PC-9 (cell line): ENCODE data around the gene WNT9A.

Experiments
- EZH2 ChIP-seq: fragments of 200-600 bp; sonication (generic); IDR thresholded peaks from 2 replicates; pipeline ENCODE4 v1.8.0; 2017; ENCODE audit warnings: antibody characterized with exemption, low read depth
- TF ChIP-seq, protein P1 (sequence below): fragments of 200-600 bp; sonication (generic); conservative IDR thresholded peaks from 2 replicates; pipeline ENCODE4 v1.6.1; 2017; ENCODE audit warnings: mixed run types, antibody characterized with exemption, mild to moderate bottlenecking, moderate library complexity

DNA sequence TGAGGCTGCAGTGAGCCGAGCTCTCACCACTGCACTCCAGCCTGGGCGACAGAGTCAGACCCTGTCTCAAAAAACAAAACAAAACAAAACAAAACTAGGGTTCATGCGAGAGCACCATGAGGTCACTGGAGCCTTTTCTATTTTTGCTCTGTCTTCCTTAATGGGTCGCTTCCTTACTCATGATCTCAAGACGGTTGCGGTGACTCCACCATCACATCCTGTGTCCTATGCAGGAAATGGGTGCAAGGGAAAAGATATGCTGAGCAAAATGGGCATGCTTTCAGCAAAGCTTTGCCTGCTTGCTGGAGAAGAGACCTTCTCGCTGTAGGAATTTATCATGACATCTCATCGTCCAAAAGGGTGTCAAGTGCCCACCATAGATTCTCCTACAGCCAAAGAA is 36.4 kb downstream of the WNT9A start:
- TF ChIP-seq, protein P1, sequence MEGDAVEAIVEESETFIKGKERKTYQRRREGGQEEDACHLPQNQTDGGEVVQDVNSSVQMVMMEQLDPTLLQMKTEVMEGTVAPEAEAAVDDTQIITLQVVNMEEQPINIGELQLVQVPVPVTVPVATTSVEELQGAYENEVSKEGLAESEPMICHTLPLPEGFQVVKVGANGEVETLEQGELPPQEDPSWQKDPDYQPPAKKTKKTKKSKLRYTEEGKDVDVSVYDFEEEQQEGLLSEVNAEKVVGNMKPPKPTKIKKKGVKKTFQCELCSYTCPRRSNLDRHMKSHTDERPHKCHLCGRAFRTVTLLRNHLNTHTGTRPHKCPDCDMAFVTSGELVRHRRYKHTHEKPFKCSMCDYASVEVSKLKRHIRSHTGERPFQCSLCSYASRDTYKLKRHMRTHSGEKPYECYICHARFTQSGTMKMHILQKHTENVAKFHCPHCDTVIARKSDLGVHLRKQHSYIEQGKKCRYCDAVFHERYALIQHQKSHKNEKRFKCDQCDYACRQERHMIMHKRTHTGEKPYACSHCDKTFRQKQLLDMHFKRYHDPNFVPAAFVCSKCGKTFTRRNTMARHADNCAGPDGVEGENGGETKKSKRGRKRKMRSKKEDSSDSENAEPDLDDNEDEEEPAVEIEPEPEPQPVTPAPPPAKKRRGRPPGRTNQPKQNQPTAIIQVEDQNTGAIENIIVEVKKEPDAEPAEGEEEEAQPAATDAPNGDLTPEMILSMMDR: no peak
- no peak for TF ChIP-seq EZH2
